K562 (cell line): ENCODE measurements around the gene ANKRD45. TPM values are rescaled to one million over a fixed set of nuclear protein-coding genes. Genes with fewer than 3 reads are reported as not detected.

Experiments
- ARID1B ChIP-seq: fragments of 450-650 bp; IDR thresholded peaks from 2 replicates; pipeline ENCODE4 v1.6.1; 2016; ENCODE audit warnings: antibody characterized with exemption, mild to moderate bottlenecking, inconsistent platforms
- BCOR ChIP-seq: fragments of 450-650 bp; IDR thresholded peaks from 2 replicates; pipeline ENCODE4 v1.6.1; 2016
- CBFB ChIP-seq: sonication (generic); formaldehyde crosslinking; IDR thresholded peaks from 2 replicates; pipeline ENCODE4 v1.4.0; 2020; ENCODE audit warnings: mild to moderate bottlenecking, missing genetic modification reagents
- EGR1 ChIP-seq: fragments of 450-650 bp; conservative IDR thresholded peaks from 2 replicates; pipeline ENCODE4 v1.6.1; 2017; ENCODE audit warnings: mild to moderate bottlenecking
- KHSRP ChIP-seq: fragments of 450-650 bp; IDR thresholded peaks from 2 replicates; pipeline ENCODE4 v1.6.1; 2017
- MECOM ChIP-seq: fragments of 250-450 bp; sonication (Bioruptor Pico); IDR thresholded peaks from 2 replicates; pipeline ENCODE4 v1.8.0; 2022; ENCODE audit warnings: inconsistent platforms
- SIX5 ChIP-seq, 2 experiments: IDR thresholded peaks; 2 replicates each; pipeline ENCODE4 v1.6.1; 2011; ENCODE audit warnings: low read length in 2 of 2, borderline replicate concordance in 1 of 2, low read depth in 1 of 2, mild to moderate bottlenecking in 1 of 2, moderate library complexity in 1 of 2; ENCODE audit not compliant: insufficient read depth in 1 of 2
- VEZF1 ChIP-seq: fragments of 200-800 bp; sonication (Bioruptor generic); IDR thresholded peaks from 2 replicates; pipeline ENCODE4 v1.6.1; 2017; ENCODE audit warnings: missing genetic modification characterization, missing compliant biosample characterization
- ZBTB7A ChIP-seq: IDR thresholded peaks from 2 replicates; pipeline ENCODE4 v1.6.1; 2011; ENCODE audit warnings: low read depth, mild to moderate bottlenecking, low read length, moderate library complexity, borderline replicate concordance; ENCODE audit not compliant: control insufficient read depth
- ZBTB9 ChIP-seq: fragments of 450-650 bp; formaldehyde crosslinking; IDR thresholded peaks from 2 replicates; pipeline ENCODE4 v1.4.0; 2020; ENCODE audit warnings: mild to moderate bottlenecking, moderate library complexity
- ZKSCAN3 ChIP-seq: fragments of 250-450 bp; sonication (Bioruptor Pico); IDR thresholded peaks from 2 replicates; pipeline ENCODE4 v1.4.0; 2020
- ZNF134 ChIP-seq: fragments of 250-450 bp; sonication (Bioruptor Pico); conservative IDR thresholded peaks from 2 replicates; pipeline ENCODE4 v1.4.0; 2020
- ZNF146 ChIP-seq: IDR thresholded peaks from one replicate; pipeline ENCODE4 v1.6.1; 2018; ENCODE audit warnings: missing compliant biosample characterization; ENCODE audit not compliant: unreplicated experiment
- ZNF583 ChIP-seq: fragments of 250-450 bp; sonication (Bioruptor Pico); IDR thresholded peaks from 2 replicates; pipeline ENCODE4 v1.4.0; 2020
- ZNF589 ChIP-seq: fragments of 200-800 bp; sonication (Bioruptor generic); IDR thresholded peaks from 2 replicates; pipeline ENCODE4 v1.6.1; 2016; ENCODE audit warnings: low read depth, missing genetic modification characterization, missing compliant biosample characterization
- polyA plus RNA-seq, 8 experiments: library from polyadenylated mRNA; depleted of rRNA in 4 of 8; stranded (reverse) in 5 of 8; unstranded in 3 of 8; fragments of >200 nt; fragmentation: Nextera tagmentation in 2 of 8; fragmentation: Illumina TruSeq in 1 of 8; extraction: Ambion mirVana in 2 of 8; extraction: Trizol in 1 of 8; gene quantifications; 2 replicates each; pipeline versions ENCODE4 v1.2.1 to v1.2.3, GENCODE V29; 2011 to 2014; ENCODE audit warnings: inconsistent platforms in 1 of 8, missing spikeins in 1 of 8
- total RNA-seq, 7 experiments: library from RNA; depleted of rRNA in 6 of 7; stranded (reverse); fragments of >200 nt in 6 of 7; fragmentation: Illumina TruSeq in 2 of 7; extraction: Trizol in 2 of 7; gene quantifications; 2 replicates each; pipeline versions ENCODE4 v1.2.1 to v1.2.3, GENCODE V29; 2011 to 2021; ENCODE audit warnings: low replicate concordance in 1 of 7
- TF ChIP-seq, protein P1 (sequence below): sonication (generic); formaldehyde crosslinking; IDR thresholded peaks from 2 replicates; pipeline ENCODE4 v1.8.1; 2023; ENCODE audit warnings: mild to moderate bottlenecking, missing genetic modification reagents
- TF ChIP-seq, protein P2 (sequence below), 3 experiments: fragments of 200-800 bp in 1 of 3; fragments of 250-450 bp in 1 of 3; fragments of 450-650 bp in 1 of 3; sonication (Bioruptor Pico) in 1 of 3; sonication (Bioruptor generic) in 1 of 3; formaldehyde crosslinking in 1 of 3; IDR thresholded peaks; 2 replicates each; pipeline versions ENCODE4 v1.6.1 to v1.8.0; 2016 to 2022; ENCODE audit warnings: mild to moderate bottlenecking in 2 of 3, missing genetic modification characterization in 2 of 3, missing compliant biosample characterization in 1 of 3, moderate library complexity in 1 of 3
- TF ChIP-seq, protein P3 (sequence below): fragments of 250-450 bp; sonication (Bioruptor Pico); IDR thresholded peaks from 2 replicates; pipeline ENCODE4 v1.8.0; 2022; ENCODE audit warnings: inconsistent platforms, mild to moderate bottlenecking, moderate library complexity, borderline replicate concordance

The ANKRD45 gene
- total and polyA plus RNA-seq, 9 of the 15 experiments (the other 6 are each of a cell fraction or from before 2014, with no cell fraction given) = 0.10 to 0.30 (median 0.11) TPM; not detected in 2

- TF ChIP-seq ZNF134 (peak; percentile 62), MECOM (CRISPR knock-in tag) (no peak), ZKSCAN3 (CRISPR knock-in tag) (no peak), ZNF146 (CRISPR knock-in tag) (no peak), ZBTB9 (0 out of 2 replicates have a peak, but pooled peaks have one; percentile 47), ZNF583 (peak; percentile 40; the same call in 1 of the 2 replicates), ARID1B (peak; percentile 66), VEZF1 (CRISPR knock-in tag) (peak; percentile 66; the same call in 1 of the 2 replicates), ZNF589 (CRISPR knock-in tag) (peak; percentile 66), SIX5 (IDR thresholded peaks at IDR 0.05; ENCODE audit: borderline replicate concordance in 1 of 2, insufficient read depth in 1 of 2, low read depth in 1 of 2, low read length in 2 of 2) (peak; percentile 44 to 56; a peak in 2 of 4 replicates), BCOR (peak; percentile 87), KHSRP (peak; percentile 28; the same call in 1 of the 2 replicates), CBFB (CRISPR knock-in tag) (no peak), EGR1 (peak; percentile 44), ZBTB7A (no peak)
- TF ChIP-seq, protein P1, sequence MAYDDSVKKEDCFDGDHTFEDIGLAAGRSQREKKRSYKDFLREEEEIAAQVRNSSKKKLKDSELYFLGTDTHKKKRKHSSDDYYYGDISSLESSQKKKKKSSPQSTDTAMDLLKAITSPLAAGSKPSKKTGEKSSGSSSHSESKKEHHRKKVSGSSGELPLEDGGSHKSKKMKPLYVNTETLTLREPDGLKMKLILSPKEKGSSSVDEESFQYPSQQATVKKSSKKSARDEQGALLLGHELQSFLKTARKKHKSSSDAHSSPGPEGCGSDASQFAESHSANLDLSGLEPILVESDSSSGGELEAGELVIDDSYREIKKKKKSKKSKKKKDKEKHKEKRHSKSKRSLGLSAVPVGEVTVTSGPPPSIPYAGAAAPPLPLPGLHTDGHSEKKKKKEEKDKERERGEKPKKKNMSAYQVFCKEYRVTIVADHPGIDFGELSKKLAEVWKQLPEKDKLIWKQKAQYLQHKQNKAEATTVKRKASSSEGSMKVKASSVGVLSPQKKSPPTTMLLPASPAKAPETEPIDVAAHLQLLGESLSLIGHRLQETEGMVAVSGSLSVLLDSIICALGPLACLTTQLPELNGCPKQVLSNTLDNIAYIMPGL = no peak
- TF ChIP-seq, protein P2, sequence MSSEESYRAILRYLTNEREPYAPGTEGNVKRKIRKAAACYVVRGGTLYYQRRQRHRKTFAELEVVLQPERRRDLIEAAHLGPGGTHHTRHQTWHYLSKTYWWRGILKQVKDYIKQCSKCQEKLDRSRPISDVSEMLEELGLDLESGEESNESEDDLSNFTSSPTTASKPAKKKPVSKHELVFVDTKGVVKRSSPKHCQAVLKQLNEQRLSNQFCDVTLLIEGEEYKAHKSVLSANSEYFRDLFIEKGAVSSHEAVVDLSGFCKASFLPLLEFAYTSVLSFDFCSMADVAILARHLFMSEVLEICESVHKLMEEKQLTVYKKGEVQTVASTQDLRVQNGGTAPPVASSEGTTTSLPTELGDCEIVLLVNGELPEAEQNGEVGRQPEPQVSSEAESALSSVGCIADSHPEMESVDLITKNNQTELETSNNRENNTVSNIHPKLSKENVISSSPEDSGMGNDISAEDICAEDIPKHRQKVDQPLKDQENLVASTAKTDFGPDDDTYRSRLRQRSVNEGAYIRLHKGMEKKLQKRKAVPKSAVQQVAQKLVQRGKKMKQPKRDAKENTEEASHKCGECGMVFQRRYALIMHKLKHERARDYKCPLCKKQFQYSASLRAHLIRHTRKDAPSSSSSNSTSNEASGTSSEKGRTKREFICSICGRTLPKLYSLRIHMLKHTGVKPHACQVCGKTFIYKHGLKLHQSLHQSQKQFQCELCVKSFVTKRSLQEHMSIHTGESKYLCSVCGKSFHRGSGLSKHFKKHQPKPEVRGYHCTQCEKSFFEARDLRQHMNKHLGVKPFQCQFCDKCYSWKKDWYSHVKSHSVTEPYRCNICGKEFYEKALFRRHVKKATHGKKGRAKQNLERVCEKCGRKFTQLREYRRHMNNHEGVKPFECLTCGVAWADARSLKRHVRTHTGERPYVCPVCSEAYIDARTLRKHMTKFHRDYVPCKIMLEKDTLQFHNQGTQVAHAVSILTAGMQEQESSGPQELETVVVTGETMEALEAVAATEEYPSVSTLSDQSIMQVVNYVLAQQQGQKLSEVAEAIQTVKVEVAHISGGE (CRISPR knock-in tag; IDR thresholded peaks at IDR 0.05) = peak; percentile 97 to 100 (median 99)
- TF ChIP-seq, protein P3, sequence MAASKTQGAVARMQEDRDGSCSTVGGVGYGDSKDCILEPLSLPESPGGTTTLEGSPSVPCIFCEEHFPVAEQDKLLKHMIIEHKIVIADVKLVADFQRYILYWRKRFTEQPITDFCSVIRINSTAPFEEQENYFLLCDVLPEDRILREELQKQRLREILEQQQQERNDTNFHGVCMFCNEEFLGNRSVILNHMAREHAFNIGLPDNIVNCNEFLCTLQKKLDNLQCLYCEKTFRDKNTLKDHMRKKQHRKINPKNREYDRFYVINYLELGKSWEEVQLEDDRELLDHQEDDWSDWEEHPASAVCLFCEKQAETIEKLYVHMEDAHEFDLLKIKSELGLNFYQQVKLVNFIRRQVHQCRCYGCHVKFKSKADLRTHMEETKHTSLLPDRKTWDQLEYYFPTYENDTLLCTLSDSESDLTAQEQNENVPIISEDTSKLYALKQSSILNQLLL (CRISPR knock-in tag) = no peak
These were observed 45.3 kb upstream of the ANKRD45 start, which contains the start of gene KLHL20 (continued) for GRCh38 chr1:173714759-173715537.
